Gastrocnemius medialis (tissue), 4 donors: ENCODE measurements around the gene EXOC2. TPM values are rescaled to one million over a fixed set of nuclear protein-coding genes. Genes with fewer than 3 reads are reported as not detected.

ENCODE experiments used
- ATAC-seq, 2 donors: fragments of 150-250 bp; one replicate each; pipeline ENCODE4 v1.9.1; 2016
- DNase-seq, 2 donors: peaks; one replicate each; pipeline ENCODE4 v3.0.0-alpha.2; 2019
- H3K27ac ChIP-seq, 4 donors: fragments of 200-600 bp; sonication (generic); 1 replicate in 1 of 4; 2 replicates in 3 of 4; pipeline ENCODE4 v1.5.1; 2016 to 2018; ENCODE audit warnings: mild to moderate bottlenecking in 2 of 4, moderate library complexity in 1 of 4
- H3K27me3 ChIP-seq, 3 donors: fragments of 200-600 bp; sonication (generic) in 2 of 3; 1 replicate in 1 of 3; 2 replicates in 2 of 3; pipeline versions ENCODE4 v1.5.1 to v1.6.0; 2016 to 2019; ENCODE audit warnings: mild to moderate bottlenecking in 1 of 3, moderate library complexity in 1 of 3
- H3K36me3 ChIP-seq, 2 donors: fragments of 200-600 bp; sonication (generic) in 1 of 2; one replicate each; pipeline ENCODE4 v1.5.1; 2017 to 2018
- H3K4me1 ChIP-seq, 2 donors: fragments of 200-600 bp; sonication (generic) in 1 of 2; one replicate each; pipeline ENCODE4 v1.5.1; 2016 to 2017; ENCODE audit warnings: mild to moderate bottlenecking in 2 of 2
- H3K4me3 ChIP-seq, 4 donors: fragments of 200-600 bp; sonication (generic) in 3 of 4; 1 replicate in 1 of 4; 2 replicates in 3 of 4; pipeline ENCODE4 v1.5.1; 2016 to 2019; ENCODE audit warnings: mild to moderate bottlenecking in 2 of 4
- H3K9me3 ChIP-seq, 3 donors: fragments of 200-600 bp; sonication (generic) in 2 of 3; 1 replicate in 1 of 3; 2 replicates in 2 of 3; pipeline ENCODE4 v1.5.1; 2016 to 2019
- CTCF ChIP-seq, 5 experiments: fragments of 450-650 bp in 3 of 5; fragments of 200-600 bp in 2 of 5; sonication (generic) in 2 of 5; IDR thresholded peaks in 4 of 5; conservative IDR thresholded peaks in 1 of 5; 1 replicate in 4 of 5; 2 replicates in 1 of 5; pipeline ENCODE4 v1.5.1; 2016 to 2019; ENCODE audit warnings: antibody characterized with exemption in 5 of 5, mild to moderate bottlenecking in 3 of 5, moderate library complexity in 3 of 5
- POLR2A ChIP-seq, 2 donors: fragments of 450-650 bp; IDR thresholded peaks; one replicate each; pipeline ENCODE4 v1.6.1; 2017; ENCODE audit warnings: antibody characterized with exemption in 2 of 2, mild to moderate bottlenecking in 2 of 2, moderate library complexity in 2 of 2
- in situ Hi-C, 4 donors: fragments of 200-750 bp; cut with MboI; loops; one replicate each; pipeline versions ENCODE4 v1.15.0 to v1.8.0; 2017; ENCODE audit warnings: low sequenced_read_pairs in 4 of 4
- intact Hi-C: fragments of 100-400 bp; cut with DNase I; formaldehyde crosslinking; loops from one replicate; pipeline ENCODE4 v1.15.1; 2023; ENCODE audit warnings: low total_unique reads
- total RNA-seq, 4 donors: library from RNA; depleted of rRNA; stranded (reverse); fragments of >200 nt; gene quantifications; one replicate each; pipeline versions ENCODE4 v1.1.0 to v1.2.3, GENCODE V29; 2016

The EXOC2 gene
- total RNA-seq, 4 donors from 2014 or later = 12.6 to 16.4 (median 15.0) TPM

GRCh38 chr6:493840-494239 lies 199.1 kb downstream of the EXOC2 start:
- intact Hi-C loops = no loop called here
- in situ Hi-C loops = no loop called here

GRCh38 chr6:492816-493414 lies 200.0 kb downstream of the EXOC2 start:
- H3K4me1 ChIP-seq = no peaks in the 10 kb centered on the region
- intact Hi-C loops (no loop called here), in situ Hi-C loops (no loop called here)
- no peak overlapping the region for H3K4me3 ChIP-seq
- peaks cover 0 to 47% of the 10 kb centered on the region in 2 donors for H3K36me3 ChIP-seq
- no peak overlapping the region for H3K27ac ChIP-seq
- no peaks in the 10 kb centered on the region for H3K27me3 ChIP-seq
- DNase-seq (no peak), ATAC-seq (no peak)
- TF ChIP-seq CTCF (IDR thresholded peaks at IDR 0.05 in 4 of 5, conservative IDR thresholded peaks at IDR 0.05 in 1 of 5) (no peak), POLR2A (IDR thresholded peaks at IDR 0.05) (no peak)
- no peaks in the 10 kb centered on the region for H3K9me3 ChIP-seq

More at GRCh38 chr6:493840-494239, 199.1 kb downstream of the EXOC2 start:
- Histone ChIP-seq H3K4me3 (no peak overlapping the region), H3K27ac (no peak overlapping the region), H3K4me1 (no peaks in the 10 kb centered on the region), H3K9me3 (no peaks in the 10 kb centered on the region), H3K27me3 (no peaks in the 10 kb centered on the region), H3K36me3 (peaks cover 0 to 40% of the 10 kb centered on the region in 2 donors)
- DNase-seq (no peak), ATAC-seq (no peak)
- TF ChIP-seq POLR2A (IDR thresholded peaks at IDR 0.05) = no peak
- TF ChIP-seq CTCF (IDR thresholded peaks at IDR 0.05 in 4 of 5, conservative IDR thresholded peaks at IDR 0.05 in 1 of 5) = no peak

- ATAC-seq = no peak
- peaks cover 0 to 53% of the 10 kb centered on the region in 2 donors for H3K36me3 ChIP-seq
Observed at GRCh38 chr6:492178-492577, 200.8 kb downstream of the EXOC2 start.

GRCh38 chr6:491233-491632 lies 201.7 kb downstream of the EXOC2 start:
- Histone ChIP-seq H3K27me3 (no peaks in the 10 kb centered on the region), H3K9me3 (no peaks in the 10 kb centered on the region), H3K4me1 (no peaks in the 10 kb centered on the region), H3K27ac (no peak overlapping the region), H3K36me3 (peaks cover 0 to 53% of the 10 kb centered on the region in 2 donors), H3K4me3 (no peak overlapping the region)
- TF ChIP-seq POLR2A (IDR thresholded peaks at IDR 0.05) = no peak
- no peak for TF ChIP-seq CTCF (IDR thresholded peaks at IDR 0.05 in 4 of 5, conservative IDR thresholded peaks at IDR 0.05 in 1 of 5)
- ATAC-seq = no peak
- no peak for DNase-seq
- intact Hi-C loops (no loop called here), in situ Hi-C loops (no loop called here)

More at GRCh38 chr6:492178-492577, 200.8 kb downstream of the EXOC2 start:
- no peak for TF ChIP-seq POLR2A (IDR thresholded peaks at IDR 0.05)
- TF ChIP-seq CTCF (IDR thresholded peaks at IDR 0.05 in 4 of 5, conservative IDR thresholded peaks at IDR 0.05 in 1 of 5) = no peak
- Histone ChIP-seq H3K27ac (no peak overlapping the region), H3K27me3 (no peaks in the 10 kb centered on the region), H3K4me1 (no peaks in the 10 kb centered on the region), H3K4me3 (no peak overlapping the region), H3K9me3 (no peaks in the 10 kb centered on the region)
- in situ Hi-C loops (no loop called here), intact Hi-C loops (no loop called here)
- no peak for DNase-seq
